HuH-7.5 (cell line): ENCODE data around the gene RAB32.
A peak's percentile ranks its signal among the peaks of the same experiment; 100 is the strongest.
"Not testable (repeated sequence)": the region's sequence is repeated elsewhere in the genome, so short reads cannot be mapped to it uniquely, and the experiment has no call there.

Experiments used
- DNase-seq: peaks from one replicate; pipeline ENCODE4 v3.0.0; 2011; ENCODE audit warnings: low spot score

RAB32 gene

DNA sequence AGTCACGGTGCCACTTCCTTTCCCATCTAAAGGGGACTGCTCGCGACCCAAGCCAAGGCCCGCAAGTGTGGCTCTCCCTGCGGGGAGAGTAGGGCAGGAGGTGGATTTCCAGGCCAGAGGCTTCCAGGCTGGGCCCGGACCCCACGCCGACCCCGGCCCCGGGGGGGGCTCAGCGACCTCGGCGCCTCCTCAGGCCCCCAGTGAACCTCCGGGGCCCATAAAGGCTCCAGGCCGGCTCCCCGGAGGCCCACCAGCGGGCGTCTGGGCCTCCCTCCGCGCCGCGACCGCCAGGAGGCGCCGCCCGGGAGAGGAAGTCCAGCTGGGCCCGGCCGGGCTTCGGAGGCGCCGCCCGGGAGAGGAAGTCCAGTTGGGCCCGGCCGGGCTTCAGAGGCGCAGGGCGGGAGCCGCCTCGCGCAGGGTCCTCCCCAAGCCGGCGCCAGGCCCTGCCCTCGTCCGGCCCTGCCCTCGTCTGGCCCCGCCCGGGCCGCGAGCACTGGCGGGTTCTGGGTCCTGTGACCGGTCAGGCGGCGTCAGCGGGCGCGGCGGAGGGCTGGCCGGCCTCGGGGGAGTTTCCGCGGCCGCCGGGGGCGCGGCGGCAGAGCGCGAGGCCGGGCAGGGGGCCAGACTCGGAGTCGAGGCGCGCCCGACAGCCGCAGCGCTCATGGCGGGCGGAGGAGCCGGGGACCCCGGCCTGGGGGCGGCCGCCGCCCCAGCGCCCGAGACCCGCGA, at the start of gene RAB32:
RAB32 (plus strand) TSS at position 623 of the 729 bp plus-strand sequence; CDS start at position 662, 39 bp downstream.
- peak; percentile 70 for DNase-seq

DNA sequence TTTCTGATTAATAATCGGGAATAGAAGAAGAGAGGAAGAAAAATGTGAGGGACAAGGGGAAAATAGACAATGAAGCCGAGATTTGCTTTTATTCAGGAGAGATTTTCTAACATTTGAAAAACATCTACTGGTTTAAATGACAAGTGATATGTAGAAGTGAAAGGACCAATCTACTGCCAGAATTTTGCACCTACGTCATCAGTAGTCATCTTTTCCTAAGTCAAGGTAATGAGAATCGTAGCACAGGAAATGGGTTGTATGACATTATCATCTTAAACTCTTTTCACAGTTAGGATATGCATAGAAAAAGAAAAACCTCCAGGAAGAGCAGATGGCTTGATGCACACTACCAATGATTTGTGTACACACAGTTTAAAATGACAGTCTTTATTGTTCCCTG, 45.3 kb upstream of the RAB32 start:
- no peak for DNase-seq

DNA sequence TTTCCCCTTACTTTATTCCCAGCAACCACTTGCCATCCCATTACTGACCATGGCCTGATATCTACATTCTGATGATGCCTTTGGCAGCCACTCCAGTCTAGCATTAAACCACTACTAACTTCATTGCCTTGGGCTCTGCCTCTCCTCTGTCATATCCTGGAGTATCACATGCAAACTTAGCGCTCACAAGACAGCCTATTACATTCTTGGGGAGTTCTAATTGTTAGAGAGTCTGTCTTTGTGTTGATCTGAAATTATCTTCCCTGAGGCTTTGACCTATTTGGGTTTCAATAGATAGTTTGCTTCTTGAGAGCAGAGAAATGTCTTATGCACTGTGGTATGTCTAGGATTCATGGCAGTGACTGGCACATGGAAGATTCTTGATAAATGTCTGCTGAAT, 40.5 kb upstream of the RAB32 start:
- no peak for DNase-seq

- no peak for DNase-seq
Measured at GRCh38 chr6:146515212-146515611, 28.4 kb upstream of the RAB32 start.

- no peak for DNase-seq
Measured at GRCh38 chr6:146526192-146526591, 17.4 kb upstream of the RAB32 start.

DNA sequence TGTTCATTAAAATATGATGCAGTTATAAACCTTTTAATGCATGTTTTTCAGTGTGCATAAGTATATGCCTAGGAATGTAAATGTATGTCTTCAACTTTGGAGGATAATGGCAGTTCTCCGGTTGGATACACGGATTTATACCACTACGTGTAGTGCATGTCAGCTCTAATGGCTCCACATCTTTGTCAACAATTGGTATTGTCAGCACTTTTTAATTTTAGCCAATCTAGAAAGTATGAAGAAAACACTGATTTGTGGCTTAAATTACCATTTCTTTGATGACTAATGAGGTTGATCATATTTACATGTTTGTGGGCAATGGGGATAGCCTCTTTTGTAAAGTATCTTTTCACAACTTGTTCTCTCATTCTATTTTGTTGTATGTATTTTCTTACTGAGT, 10.9 kb upstream of the RAB32 start:
- no peak for DNase-seq

GRCh38 chr6:146542881-146543210, 787 bp upstream of the RAB32 start:
- DNase-seq, result no peak

DNA sequence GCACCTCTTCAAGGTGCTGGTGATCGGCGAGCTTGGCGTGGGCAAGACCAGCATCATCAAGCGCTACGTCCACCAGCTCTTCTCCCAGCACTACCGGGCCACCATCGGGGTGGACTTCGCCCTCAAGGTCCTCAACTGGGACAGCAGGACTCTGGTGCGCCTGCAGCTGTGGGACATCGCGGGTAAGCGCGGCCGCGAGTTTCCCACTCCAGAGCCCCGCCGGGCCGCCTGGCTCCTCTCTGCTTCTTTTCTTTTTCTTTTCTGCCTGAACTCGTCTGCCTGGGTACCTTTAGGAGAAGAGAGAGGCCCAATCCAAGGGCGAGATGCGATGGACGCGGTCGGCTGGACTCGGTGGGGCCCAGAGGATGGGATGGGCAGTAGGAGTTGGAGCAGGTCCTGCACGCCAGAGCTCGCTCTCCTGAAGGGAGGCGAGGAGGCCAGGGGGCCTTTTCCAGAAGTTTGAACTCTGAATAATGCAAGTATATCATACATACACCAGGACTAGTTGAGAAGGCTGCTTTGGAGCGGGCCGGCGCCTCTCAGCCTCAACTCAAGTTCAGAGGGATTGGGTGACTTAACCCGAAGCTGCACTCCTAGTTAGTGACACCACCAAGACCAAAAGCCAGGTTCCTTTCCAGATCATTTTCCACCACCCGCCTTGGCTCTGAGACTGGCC, 445 bp downstream of the RAB32 start:
- peak; percentile 35 for DNase-seq

DNA sequence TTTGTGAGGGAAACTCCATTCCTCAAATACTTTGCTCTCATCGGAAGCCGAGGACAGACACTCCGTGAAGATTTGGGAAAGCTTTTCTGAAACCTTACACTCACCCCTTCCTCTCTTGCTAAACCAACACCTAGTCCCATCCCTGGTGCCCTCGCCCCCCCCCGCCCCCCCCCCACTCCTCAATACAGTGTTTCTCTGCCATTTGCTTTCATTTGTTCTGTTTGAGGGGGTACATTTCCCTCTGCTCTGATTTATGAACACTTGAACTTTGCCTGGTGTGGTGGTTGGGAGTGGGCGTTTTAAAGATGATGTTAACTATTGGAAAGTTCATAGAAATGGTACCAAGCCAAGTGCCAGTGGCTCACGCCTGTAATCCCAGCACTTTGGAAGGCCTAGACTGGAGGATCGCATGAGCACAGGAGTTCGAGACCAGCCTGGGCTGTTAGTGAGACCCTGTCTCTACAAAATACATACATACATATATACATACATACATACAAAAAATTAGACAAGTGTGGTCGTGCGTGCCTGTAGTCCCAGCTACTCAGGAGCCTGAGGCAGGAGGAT, 1.1 kb downstream of the RAB32 start:
- no peak for DNase-seq

- DNase-seq, result no peak
Measured at GRCh38 chr6:146545581-146545980, 1.9 kb downstream of the RAB32 start.

DNA sequence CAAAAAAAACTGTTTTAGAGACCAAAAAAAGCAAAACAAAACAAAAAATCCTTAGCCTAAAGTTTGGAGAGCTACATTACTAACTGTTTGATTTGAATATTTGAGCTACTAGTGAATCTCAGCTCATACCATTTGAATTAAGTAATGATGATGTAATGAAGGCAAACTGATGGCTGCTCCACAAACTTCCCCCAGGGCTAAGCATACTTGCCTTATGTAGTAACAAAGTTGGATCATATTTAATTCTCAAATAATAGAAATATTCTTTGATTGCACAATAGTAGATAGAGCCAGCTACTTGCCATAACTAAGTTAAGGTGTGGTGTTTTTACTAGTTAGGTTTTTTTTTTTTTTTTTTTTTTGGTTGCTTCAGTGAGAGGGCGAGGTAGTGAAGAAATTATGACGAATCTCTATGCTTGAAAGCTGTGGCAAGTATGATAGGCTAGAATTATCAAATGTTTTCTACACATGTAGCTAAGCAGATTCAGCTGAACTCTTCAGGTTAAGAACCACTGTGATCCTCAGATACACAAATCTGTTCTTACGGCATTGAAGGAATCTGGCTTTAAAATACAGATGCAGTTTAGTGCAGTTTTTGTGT, 2.9 kb downstream of the RAB32 start:
- no peak for DNase-seq

GRCh38 chr6:146547889-146548288, 4.3 kb downstream of the RAB32 start:
- DNase-seq, result no peak

GRCh38 chr6:146548898-146549374, 5.3 kb downstream of the RAB32 start:
- no peak for DNase-seq

DNA sequence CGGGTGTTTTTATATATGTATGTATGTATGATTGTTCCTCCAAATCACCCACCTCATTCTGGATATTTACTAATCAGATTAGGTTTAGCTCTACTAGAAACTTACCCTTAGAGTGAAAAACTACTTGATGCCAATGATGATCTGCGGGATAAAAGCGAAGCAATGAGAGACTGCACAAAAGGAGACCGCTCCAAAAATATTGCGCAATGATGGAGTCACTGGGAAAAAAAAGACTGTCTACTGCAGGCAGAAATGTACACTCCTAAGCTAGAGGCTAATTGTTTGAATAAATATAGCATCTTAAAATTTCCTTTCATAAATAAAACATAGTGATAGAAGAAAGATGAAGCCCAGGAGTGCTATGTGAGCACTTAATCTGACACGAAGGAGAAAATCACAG, 7.3 kb downstream of the RAB32 start:
- DNase-seq, result no peak

GRCh38 chr6:146551545-146551944, 7.9 kb downstream of the RAB32 start:
- DNase-seq, result no peak

GRCh38 chr6:146553377-146554135, 9.9 kb downstream of the RAB32 start:
- no peak for DNase-seq

DNA sequence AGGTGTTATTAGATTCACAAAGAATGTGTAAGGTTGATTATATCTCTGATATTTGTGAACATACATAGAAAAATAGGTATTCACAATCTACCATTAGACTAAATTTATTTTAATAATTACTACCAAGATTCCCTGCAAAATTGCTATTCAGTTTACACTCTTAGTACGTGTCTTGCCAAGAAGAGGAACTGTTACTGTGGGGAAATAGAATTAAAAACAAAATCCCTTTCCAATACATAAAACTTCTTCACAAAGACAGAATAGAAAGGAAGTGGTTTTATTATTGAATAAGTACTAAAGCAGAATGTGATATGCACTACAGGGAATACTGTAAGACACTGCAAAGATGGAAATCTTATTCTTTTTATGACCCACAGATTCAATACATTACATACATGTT, 17.0 kb downstream of the RAB32 start:
- DNase-seq, result no peak

DNA sequence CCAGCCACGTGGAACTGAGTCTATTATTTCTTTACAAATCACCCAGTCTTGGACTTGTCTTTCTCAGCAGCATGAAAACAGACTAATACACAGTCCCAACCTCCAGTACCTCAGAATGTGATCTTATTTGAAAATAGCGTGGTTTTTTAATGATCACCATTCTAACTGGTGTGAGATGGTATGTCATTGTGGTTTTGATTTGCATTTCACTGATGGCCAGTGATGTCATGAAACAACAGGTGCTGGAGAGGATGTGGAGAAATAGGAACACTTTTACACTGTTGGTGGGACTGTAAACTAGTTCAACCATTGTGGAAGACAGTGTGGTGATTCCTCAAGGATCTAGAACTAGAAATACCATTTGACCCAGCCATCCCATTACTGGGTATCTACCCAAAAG, 23.0 kb downstream of the RAB32 start:
- not testable (repeated sequence) for DNase-seq

DNA sequence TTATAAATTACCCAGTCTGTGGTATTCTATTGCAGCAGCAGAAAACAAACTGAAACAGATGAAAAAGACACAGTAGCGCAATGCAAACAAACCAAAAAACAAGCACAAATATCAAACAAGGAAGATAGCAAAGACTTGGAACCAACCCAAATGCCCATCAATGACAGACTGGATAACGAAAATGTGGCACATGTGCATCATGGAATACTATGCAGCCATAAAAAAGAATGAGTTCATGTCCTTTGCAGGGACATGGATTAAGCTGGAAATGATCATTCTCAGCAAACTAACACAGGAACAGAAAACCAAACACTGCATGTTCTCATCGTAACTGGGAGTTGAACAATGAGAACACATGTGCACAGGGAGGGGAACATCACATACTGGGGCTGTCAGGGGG, 25.0 kb downstream of the RAB32 start:
- not testable (repeated sequence) for DNase-seq

DNA sequence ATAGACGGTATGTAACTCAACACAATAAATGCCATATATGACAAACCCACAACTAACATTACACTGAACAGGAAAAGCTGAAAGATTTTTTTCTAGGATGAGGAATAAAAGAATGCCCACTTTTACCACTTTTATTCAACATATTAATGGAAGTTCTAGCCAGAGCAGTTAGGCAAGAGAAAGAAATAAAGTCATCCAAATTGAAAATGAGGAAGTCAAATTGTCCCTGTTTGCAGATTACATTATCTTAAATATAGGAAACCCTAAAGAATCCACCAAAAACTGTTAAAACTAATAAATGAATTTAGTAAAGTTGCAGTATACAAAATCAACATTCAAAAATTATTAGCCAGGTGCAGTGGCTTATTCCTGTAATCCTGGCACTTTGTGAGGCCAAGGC, 30.6 kb downstream of the RAB32 start:
- DNase-seq, result no peak

DNA sequence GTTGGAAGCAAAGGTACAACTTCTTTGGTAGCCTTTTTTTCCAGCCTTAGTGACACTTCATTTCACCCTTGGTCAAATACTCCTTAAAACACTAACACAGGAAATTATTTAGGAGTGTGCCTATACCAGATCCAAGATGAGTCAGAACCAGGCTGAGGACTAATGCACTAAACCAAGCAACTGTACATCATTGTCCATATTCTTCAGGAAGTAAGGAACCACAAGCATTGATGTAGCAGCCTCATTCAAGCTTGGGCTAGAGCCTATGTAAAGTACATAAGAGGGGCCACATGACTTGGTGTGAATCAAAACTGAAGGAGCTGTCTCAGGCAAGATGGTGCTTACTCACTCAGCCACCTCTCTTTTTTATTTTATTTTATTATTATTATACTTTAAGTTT, 34.4 kb downstream of the RAB32 start:
- no peak for DNase-seq

DNA sequence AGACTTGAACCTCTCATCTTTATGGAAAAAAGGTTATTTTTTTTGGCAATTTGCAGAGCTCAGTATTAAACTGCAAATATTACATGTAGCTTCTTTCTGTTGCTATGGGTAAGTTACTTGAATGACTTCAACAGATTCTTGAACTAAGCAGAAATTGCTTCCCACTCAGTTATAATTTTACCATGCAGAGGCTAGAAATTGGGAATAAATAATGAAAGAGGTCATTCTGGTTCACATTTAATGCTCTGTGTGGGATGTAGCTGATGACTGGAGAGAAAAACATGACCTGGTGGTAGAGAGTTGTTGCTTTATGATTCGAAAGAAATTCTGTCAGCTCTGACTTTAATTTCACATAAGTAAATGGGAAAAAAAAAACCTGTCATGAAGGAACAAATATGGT, 38.3 kb downstream of the RAB32 start:
- no peak for DNase-seq
